ENCODE results near the gene ATP2C2.
"Not testable (repeated sequence)": the region's sequence is repeated elsewhere in the genome, so short reads cannot be mapped to it uniquely, and the experiment has no call there.

- not testable (repeated sequence) for TF ChIP-seq CTCF, POLR2AphosphoS5 (IDR thresholded peaks at IDR 0.05)
These were observed 24.5 kb upstream of the ATP2C2 start for GRCh38 chr16:84343800-84344199.
